HFFc6 (cell line): ENCODE data around the gene FRMD4A. TPM values are rescaled to one million over a fixed set of nuclear protein-coding genes. Genes with fewer than 3 reads are reported as not detected.
"Not testable (repeated sequence)": the region's sequence is repeated elsewhere in the genome, so short reads cannot be mapped to it uniquely, and the experiment has no call there.

Experiments
- DNase-seq: peaks from one replicate; pipeline ENCODE4 v3.0.0-alpha.2; 2018
- H3K27ac Mint-ChIP-seq: 2 replicates; pipeline ENCODE4 v1.8.0; 2020; ENCODE audit warnings: mild to moderate bottlenecking, mixed read lengths
- H3K27me3 Mint-ChIP-seq: 2 replicates; pipeline ENCODE4 v1.8.0; 2021; ENCODE audit warnings: mild to moderate bottlenecking, moderate library complexity, mixed read lengths; ENCODE audit not compliant: insufficient read depth
- H3K36me3 Mint-ChIP-seq: 2 replicates; pipeline ENCODE4 v1.8.0; 2021; ENCODE audit warnings: low read depth, mixed read lengths
- H3K4me1 Mint-ChIP-seq: 2 replicates; pipeline ENCODE4 v1.8.0; 2020; ENCODE audit warnings: low read depth, mixed read lengths
- H3K4me3 Mint-ChIP-seq: 2 replicates; pipeline ENCODE4 v1.8.0; 2020; ENCODE audit warnings: mild to moderate bottlenecking, moderate library complexity, mixed read lengths
- H3K9me3 Mint-ChIP-seq: 2 replicates; pipeline ENCODE4 v1.8.0; 2020; ENCODE audit warnings: mild to moderate bottlenecking, mixed read lengths
- CTCF ChIP-seq: fragments of 200-600 bp; sonication (generic); IDR thresholded peaks from 2 replicates; pipeline ENCODE4 v1.5.0; 2021; ENCODE audit warnings: antibody characterized with exemption, mild to moderate bottlenecking
- total RNA-seq, 6 experiments: library from RNA; stranded (reverse); fragmentation: NEBNext Ultra II Directional; extraction: Animal tissue kit (Norgen Biotek cat#: 25700); gene quantifications; 2 replicates in 1 of 6; 3 replicates in 5 of 6; pipeline ENCODE4 v1.2.3, GENCODE V29; 2021

The FRMD4A gene
- total RNA-seq, 6 experiments from 2014 or later, result 76.7 to 117 (median 92.3) TPM

DNA sequence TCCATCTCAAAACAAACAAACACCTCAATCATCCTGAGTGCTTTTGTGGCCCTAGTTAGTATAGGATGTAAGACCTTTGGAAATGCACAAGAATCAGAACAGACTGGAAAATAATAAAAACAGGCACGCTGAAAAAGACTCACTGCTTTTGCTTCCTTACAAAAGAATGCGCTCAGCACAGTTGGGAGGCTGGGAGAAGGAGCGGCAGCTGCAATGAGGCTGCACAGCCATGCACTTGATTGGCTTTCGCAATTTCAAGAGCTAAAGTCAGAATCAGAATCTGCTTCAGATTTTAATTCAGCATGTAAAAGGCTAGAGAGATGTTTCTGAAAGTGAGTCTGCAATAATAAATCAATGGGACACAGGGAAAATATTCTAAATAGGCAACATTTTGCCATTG, 97.2 kb downstream of the FRMD4A start:
- Mint-ChIP-seq H3K4me3 (no peak overlapping the region), H3K27ac (no peak overlapping the region), H3K4me1 (no peaks in the 10 kb centered on the region), H3K36me3 (no peaks in the 10 kb centered on the region), H3K9me3 (no peaks in the 10 kb centered on the region), H3K27me3 (peaks cover 20% of the 10 kb centered on the region)
- no peak for TF ChIP-seq CTCF
- DNase-seq, result no peak

DNA sequence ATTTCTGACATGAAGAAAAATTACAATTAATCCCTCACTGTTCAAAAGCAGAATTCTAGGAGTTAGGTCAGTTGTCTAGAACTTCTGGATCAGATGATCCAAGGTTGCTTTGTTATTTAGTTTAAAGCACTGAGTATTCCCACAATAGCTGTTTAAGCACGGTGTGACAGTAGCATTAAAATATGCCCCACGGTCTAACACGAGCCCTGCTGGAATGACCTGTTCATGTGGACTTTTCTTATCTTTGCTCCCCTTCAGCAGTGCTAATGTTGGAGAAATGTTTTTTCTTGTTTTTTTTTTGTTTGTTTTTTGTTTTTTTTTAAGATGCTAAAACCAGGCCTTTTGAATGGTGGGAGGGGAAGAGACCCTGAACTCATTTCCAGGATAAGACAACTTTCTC, 101.9 kb downstream of the FRMD4A start:
- DNase-seq, H3K36me3 Mint-ChIP-seq, H3K4me1 Mint-ChIP-seq, H3K4me3 Mint-ChIP-seq, H3K9me3 Mint-ChIP-seq, H3K27ac Mint-ChIP-seq: not testable (repeated sequence)
- H3K27me3 Mint-ChIP-seq, result peaks cover 26% of the 10 kb centered on the region

DNA sequence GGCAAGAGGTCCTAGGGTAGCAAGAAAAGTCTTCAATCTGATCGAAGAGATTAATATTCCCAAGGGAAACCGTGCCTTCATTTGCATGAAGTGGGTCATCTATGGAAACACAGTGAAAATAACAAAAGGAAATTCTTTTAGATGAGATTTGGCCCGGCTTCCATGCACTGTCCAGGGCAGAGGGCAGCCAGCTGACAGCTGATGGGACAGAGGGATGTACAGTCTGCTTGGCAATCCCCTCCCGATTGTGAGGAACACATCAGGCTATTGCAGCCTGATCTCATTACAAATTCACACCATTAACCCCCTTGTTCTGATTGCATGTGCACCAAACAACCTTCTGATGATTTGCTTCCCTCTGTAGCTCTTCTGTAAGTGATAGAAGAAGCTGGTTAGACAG, 105.3 kb downstream of the FRMD4A start:
- H3K9me3 Mint-ChIP-seq, result no peaks in the 10 kb centered on the region
- no peak for TF ChIP-seq CTCF
- no peaks in the 10 kb centered on the region for H3K4me1 Mint-ChIP-seq
- no peak overlapping the region for H3K27ac Mint-ChIP-seq
- H3K36me3 Mint-ChIP-seq, result no peaks in the 10 kb centered on the region
- H3K27me3 Mint-ChIP-seq, result peaks cover 42% of the 10 kb centered on the region
- DNase-seq, result no peak
- no peak overlapping the region for H3K4me3 Mint-ChIP-seq

DNA sequence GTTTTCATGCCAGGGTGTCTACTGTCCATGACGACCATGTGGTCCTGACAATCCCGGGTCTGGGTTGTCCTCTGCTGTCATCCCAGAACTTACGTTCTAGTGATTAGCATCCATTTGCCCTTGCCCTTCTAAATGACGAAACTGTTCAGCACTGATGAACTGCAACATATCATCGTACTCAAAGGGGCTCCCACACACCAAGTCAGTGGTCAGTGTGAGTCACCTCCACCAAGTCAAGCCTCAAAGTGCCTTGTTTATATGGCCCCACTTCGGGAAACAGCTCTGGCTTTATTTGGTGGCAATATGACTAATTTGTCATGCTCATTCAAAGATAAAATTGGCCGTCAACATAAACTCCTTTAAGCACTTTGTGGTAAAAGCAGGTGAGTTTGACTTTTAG, 110.7 kb downstream of the FRMD4A start:
- no peaks in the 10 kb centered on the region for H3K36me3 Mint-ChIP-seq
- no peak overlapping the region for H3K4me3 Mint-ChIP-seq
- peaks cover 39% of the 10 kb centered on the region for H3K27me3 Mint-ChIP-seq
- H3K4me1 Mint-ChIP-seq, result no peaks in the 10 kb centered on the region
- no peaks in the 10 kb centered on the region for H3K9me3 Mint-ChIP-seq
- no peak for DNase-seq
- no peak for TF ChIP-seq CTCF
- H3K27ac Mint-ChIP-seq, result no peak overlapping the region

DNA sequence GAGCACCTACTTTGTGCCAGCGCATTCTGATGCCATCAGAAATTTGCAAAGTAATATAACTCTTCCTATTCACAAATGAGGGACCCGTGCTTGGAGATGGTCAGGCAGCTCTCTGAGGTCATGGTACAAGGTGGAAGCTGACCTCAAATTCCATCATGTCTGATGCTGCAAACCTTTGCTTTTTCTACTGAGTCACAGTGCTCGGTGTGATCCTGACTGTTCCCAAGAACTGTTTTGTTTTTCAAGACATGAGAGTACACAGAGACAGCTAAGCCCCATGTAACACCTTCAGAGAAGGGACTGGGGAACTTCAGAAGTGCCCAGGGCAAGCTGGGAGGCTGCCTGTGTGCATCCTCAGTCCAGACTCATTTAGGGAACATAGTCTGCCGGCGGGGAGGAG, 111.3 kb downstream of the FRMD4A start:
- Mint-ChIP-seq H3K27me3 (peaks cover 39% of the 10 kb centered on the region), H3K9me3 (no peaks in the 10 kb centered on the region), H3K36me3 (no peaks in the 10 kb centered on the region), H3K4me3 (no peak overlapping the region), H3K27ac (no peak overlapping the region), H3K4me1 (no peaks in the 10 kb centered on the region)
- DNase-seq, result no peak
- TF ChIP-seq CTCF, result no peak

DNA sequence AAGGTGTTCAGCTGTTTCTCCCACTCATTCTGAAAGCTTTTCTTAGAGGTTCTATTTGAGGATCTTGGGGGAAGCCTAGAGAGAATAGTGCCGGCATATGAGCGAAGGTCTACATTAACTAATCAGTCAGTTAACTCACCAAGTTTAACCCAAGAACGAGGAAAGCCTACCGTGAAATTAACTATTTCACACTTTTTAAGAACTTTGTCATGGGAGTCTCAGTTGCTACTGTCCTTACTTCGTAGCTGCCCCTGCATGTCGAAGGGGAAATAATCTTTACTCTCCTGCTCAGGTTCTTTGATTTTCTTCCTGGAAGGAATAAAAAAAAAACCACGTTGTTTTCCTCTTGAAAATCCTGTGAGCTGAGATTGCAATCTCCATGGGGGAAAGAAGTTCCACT, 115.1 kb downstream of the FRMD4A start:
- TF ChIP-seq CTCF, result no peak
- Mint-ChIP-seq H3K4me3 (no peak overlapping the region), H3K27ac (no peak overlapping the region), H3K4me1 (no peaks in the 10 kb centered on the region), H3K9me3 (no peaks in the 10 kb centered on the region), H3K27me3 (peaks cover 37% of the 10 kb centered on the region), H3K36me3 (no peaks in the 10 kb centered on the region)
- no peak for DNase-seq

GRCh38 chr10:14213703-14214102, 117.0 kb downstream of the FRMD4A start:
- H3K4me1 Mint-ChIP-seq, H3K36me3 Mint-ChIP-seq: not testable (repeated sequence)

More at GRCh38 chr10:14213703-14214102, 117.0 kb downstream of the FRMD4A start:
- not testable (repeated sequence) for H3K4me3 Mint-ChIP-seq, DNase-seq, H3K9me3 Mint-ChIP-seq, H3K27ac Mint-ChIP-seq
- H3K27me3 Mint-ChIP-seq, result peaks cover 25% of the 10 kb centered on the region
